Nephron (organoid): ENCODE measurements around the gene IFIH1.

Experiments used
- H3K27ac Mint-ChIP-seq, 3 experiments: 2 replicates each; pipeline ENCODE4 v1.8.0; 2020; ENCODE audit warnings: mixed read lengths in 3 of 3, mild to moderate bottlenecking in 2 of 3, moderate library complexity in 1 of 3
- H3K27me3 Mint-ChIP-seq: 2 replicates; pipeline ENCODE4 v1.8.0; 2021; ENCODE audit warnings: low read depth, mild to moderate bottlenecking, moderate library complexity, mixed read lengths
- H3K36me3 Mint-ChIP-seq: 2 replicates; pipeline ENCODE4 v1.8.0; 2020; ENCODE audit warnings: low read depth, mixed read lengths
- H3K4me1 Mint-ChIP-seq: 2 replicates; pipeline ENCODE4 v1.8.0; 2020; ENCODE audit warnings: mixed read lengths
- H3K4me3 Mint-ChIP-seq, 3 experiments: 2 replicates each; pipeline ENCODE4 v1.8.0; 2020; ENCODE audit warnings: mild to moderate bottlenecking in 3 of 3, mixed read lengths in 3 of 3, moderate library complexity in 2 of 3
- H3K9me3 Mint-ChIP-seq: 2 replicates; pipeline ENCODE4 v1.8.0; 2020; ENCODE audit warnings: mixed read lengths
- TF ChIP-seq, protein P1 (sequence below), 3 experiments: fragments of 200-600 bp; sonication (generic); IDR thresholded peaks; one replicate each; pipeline ENCODE4 v1.5.0; 2021; ENCODE audit warnings: antibody characterized with exemption in 3 of 3; ENCODE audit not compliant: unreplicated experiment in 3 of 3

Gene IFIH1

DNA sequence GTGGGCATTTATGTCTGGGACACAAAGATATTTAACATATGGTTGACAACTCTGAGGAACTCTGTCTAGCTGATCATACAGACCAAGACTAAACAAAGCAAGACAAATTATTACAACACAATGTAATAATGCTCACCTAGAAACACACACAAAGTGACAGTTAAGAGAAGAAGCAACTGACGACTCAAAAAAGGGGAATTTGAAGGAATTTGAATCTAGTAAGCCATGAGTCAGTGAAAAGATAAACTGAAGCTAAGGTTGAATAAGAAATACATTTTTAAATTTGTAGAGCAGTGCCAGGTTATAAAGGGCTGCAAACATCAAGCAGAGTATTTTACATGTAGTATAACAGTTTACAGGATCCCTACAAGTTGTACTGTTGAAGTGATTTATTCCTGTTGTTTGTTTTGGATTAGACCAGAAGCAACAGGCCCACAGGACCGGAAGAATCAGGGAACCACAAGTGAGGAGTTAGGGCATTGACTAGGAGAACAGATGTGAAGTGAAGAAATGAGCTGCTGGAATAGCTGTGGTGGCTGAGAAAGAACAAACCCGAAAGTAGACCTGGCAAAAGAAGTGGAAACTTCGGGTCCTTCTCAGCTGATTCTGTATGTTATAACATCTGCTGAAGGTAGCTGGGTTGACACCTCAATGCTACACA, 35.6 kb downstream of the IFIH1 start:
- H3K27me3 Mint-ChIP-seq = no peaks in the 10 kb centered on the region
- H3K27ac Mint-ChIP-seq = no peak overlapping the region
- H3K4me3 Mint-ChIP-seq = no peak overlapping the region
- H3K4me1 Mint-ChIP-seq = no peaks in the 10 kb centered on the region
- TF ChIP-seq, protein P1, sequence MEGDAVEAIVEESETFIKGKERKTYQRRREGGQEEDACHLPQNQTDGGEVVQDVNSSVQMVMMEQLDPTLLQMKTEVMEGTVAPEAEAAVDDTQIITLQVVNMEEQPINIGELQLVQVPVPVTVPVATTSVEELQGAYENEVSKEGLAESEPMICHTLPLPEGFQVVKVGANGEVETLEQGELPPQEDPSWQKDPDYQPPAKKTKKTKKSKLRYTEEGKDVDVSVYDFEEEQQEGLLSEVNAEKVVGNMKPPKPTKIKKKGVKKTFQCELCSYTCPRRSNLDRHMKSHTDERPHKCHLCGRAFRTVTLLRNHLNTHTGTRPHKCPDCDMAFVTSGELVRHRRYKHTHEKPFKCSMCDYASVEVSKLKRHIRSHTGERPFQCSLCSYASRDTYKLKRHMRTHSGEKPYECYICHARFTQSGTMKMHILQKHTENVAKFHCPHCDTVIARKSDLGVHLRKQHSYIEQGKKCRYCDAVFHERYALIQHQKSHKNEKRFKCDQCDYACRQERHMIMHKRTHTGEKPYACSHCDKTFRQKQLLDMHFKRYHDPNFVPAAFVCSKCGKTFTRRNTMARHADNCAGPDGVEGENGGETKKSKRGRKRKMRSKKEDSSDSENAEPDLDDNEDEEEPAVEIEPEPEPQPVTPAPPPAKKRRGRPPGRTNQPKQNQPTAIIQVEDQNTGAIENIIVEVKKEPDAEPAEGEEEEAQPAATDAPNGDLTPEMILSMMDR (IDR thresholded peaks at IDR 0.05; ENCODE audit: unreplicated experiment in 3 of 3) = no peak
- no peaks in the 10 kb centered on the region for H3K36me3 Mint-ChIP-seq
- no peaks in the 10 kb centered on the region for H3K9me3 Mint-ChIP-seq

DNA sequence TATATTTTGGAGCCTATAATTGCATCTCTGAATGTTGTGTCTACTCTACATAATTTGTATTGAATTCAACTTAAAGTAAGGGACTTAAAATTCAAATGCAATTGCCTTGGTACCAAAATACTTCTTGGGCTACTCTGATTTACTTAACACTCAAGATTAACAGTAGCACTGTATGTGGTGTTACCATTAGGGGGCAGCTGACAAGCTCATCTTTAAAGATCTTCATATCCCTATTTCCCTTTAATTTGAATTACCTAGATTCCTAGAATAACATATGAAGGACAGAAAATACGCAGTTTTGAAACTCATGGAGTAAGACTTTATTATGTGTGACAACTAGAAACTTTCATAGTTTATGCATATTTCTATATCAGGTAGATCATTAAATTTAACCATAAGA, 37.8 kb downstream of the IFIH1 start:
- Mint-ChIP-seq H3K4me3 (no peak overlapping the region), H3K27ac (no peak overlapping the region), H3K9me3 (no peaks in the 10 kb centered on the region), H3K27me3 (no peaks in the 10 kb centered on the region), H3K4me1 (no peaks in the 10 kb centered on the region), H3K36me3 (no peaks in the 10 kb centered on the region)
- TF ChIP-seq, protein P1 (IDR thresholded peaks at IDR 0.05; ENCODE audit: unreplicated experiment in 3 of 3) = no peak

DNA sequence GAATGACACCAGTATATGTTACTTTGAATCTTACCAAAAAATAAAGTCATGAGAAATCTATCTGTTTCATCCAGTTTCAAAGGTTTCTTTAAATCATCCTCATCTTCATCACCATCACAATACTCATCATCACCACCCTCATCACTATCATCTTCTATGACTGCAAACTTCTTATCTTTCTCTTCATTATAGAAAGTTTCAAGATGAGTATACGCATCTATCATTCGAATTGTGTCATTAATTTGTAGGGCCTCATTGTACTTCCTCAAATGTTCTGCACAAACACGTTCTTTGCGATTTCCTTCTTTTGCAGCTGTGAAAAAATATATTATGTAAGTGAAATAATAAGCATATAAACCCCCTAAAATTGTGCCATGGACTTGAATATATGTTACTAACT, 41.1 kb downstream of the IFIH1 start:
- Mint-ChIP-seq H3K27ac (no peak overlapping the region), H3K9me3 (no peaks in the 10 kb centered on the region), H3K36me3 (no peaks in the 10 kb centered on the region), H3K4me3 (no peak overlapping the region), H3K27me3 (no peaks in the 10 kb centered on the region), H3K4me1 (no peaks in the 10 kb centered on the region)
- TF ChIP-seq, protein P1 (IDR thresholded peaks at IDR 0.05; ENCODE audit: unreplicated experiment in 3 of 3) = no peak

DNA sequence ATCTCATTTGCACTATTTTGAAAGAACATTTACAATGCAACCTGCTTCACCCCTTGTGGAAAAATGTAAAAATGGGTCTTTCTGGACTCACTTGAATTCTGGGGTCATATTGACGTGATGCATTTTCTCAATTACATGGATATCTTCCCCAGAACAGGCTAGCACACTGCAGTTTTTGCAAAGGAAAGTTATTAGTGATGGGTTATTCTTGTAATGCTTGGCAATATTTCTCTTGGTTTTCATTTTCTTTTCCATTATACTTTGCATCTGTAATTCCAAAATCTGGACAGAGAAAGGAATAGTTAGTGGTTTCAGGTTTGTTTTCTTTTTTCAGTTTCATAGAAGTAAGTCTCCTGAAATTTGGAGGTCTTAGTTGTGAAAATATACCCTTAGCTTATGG, 50.5 kb downstream of the IFIH1 start:
- Mint-ChIP-seq H3K4me3 (no peak overlapping the region), H3K27ac (no peak overlapping the region), H3K9me3 (no peaks in the 10 kb centered on the region), H3K4me1 (peaks cover 6% of the 10 kb centered on the region), H3K27me3 (no peaks in the 10 kb centered on the region), H3K36me3 (no peaks in the 10 kb centered on the region)
- TF ChIP-seq, protein P1 (IDR thresholded peaks at IDR 0.05; ENCODE audit: unreplicated experiment in 3 of 3) = no peak

DNA sequence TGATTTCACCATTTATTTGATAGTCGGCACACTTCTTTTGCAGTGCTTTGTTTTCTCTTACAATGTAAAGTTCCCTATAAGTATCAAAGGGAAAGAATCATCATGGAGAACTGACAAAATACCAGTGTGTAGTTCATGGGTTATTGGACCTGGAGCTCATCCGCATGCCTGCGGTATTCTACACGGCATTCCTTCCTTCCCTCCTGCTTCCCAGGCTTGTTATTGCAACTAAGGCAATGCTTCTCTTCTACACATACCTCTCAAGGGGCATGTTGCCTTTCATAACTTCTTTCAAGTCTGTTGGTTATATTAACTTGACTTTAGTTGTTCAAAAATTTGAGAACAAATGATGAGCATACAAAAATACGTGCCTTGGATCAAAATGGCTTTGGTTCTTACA, 51.0 kb downstream of the IFIH1 start:
- Mint-ChIP-seq H3K27me3 (no peaks in the 10 kb centered on the region), H3K36me3 (no peaks in the 10 kb centered on the region), H3K4me1 (peaks cover 6% of the 10 kb centered on the region), H3K4me3 (no peak overlapping the region), H3K9me3 (no peaks in the 10 kb centered on the region), H3K27ac (no peak overlapping the region)
- TF ChIP-seq, protein P1 (IDR thresholded peaks at IDR 0.05; ENCODE audit: unreplicated experiment in 3 of 3) = no peak

DNA sequence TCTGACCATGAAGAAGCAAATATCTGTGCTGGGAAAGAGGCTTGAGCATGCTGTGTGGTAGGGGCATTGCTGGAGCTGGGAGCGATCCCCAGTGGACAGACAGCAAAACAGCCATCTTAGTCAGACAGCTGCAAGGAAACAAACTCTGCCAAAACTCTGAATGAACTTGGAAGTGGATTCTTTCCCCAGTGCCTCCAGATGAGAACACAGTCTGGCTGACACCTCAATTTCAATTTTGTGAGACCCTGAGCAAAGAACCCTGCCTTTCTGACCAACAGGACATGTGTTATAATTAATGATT, 52.1 kb downstream of the IFIH1 start:
- H3K27ac Mint-ChIP-seq = peak overlapping the region in 1 of 3 experiments; percentile 45
- H3K4me1 Mint-ChIP-seq = peaks cover 12% of the 10 kb centered on the region

More for the DNA sequence above, 52.1 kb downstream of the IFIH1 start:
- Mint-ChIP-seq H3K36me3 (no peaks in the 10 kb centered on the region), H3K27me3 (no peaks in the 10 kb centered on the region), H3K4me3 (no peak overlapping the region), H3K9me3 (no peaks in the 10 kb centered on the region)
- TF ChIP-seq, protein P1 (IDR thresholded peaks at IDR 0.05; ENCODE audit: unreplicated experiment in 3 of 3) = no peak
